GOT3 (cell line): Measurements from ENCODE around the gene KDM7A.

Experiments used
- DNase-seq: peaks from one replicate; lab custom pipeline; 2025; ENCODE audit warnings: mixed read lengths; lab: John Stamatoyannopoulos, UW

The KDM7A gene

GRCh38 chr7:140055833-140056232 is 121.0 kb downstream of the KDM7A start:
- DNase-seq: no peak

GRCh38 chr7:140054751-140055150 is 122.0 kb downstream of the KDM7A start:
- DNase-seq: no peak

- DNase-seq: no peak
These were observed 122.8 kb downstream of the KDM7A start for GRCh38 chr7:140053812-140054539.

GRCh38 chr7:140051820-140052219 is 125.0 kb downstream of the KDM7A start:
- DNase-seq: no peak

- DNase-seq: no peak
These were observed 126.7 kb downstream of the KDM7A start for GRCh38 chr7:140050100-140050499.

GRCh38 chr7:140049339-140050024 is 127.3 kb downstream of the KDM7A start:
- no peak for DNase-seq

GRCh38 chr7:140048989-140049338 is 127.8 kb downstream of the KDM7A start:
- DNase-seq: no peak

- no peak for DNase-seq
These were observed 128.6 kb downstream of the KDM7A start for GRCh38 chr7:140048138-140048537.

- DNase-seq: no peak
These were observed 129.6 kb downstream of the KDM7A start for GRCh38 chr7:140047197-140047596.

GRCh38 chr7:140045697-140046096 is 131.1 kb downstream of the KDM7A start:
- no peak for DNase-seq

GRCh38 chr7:140044251-140044650 is 132.5 kb downstream of the KDM7A start:
- no peak for DNase-seq

- no peak for DNase-seq
These were observed 134.5 kb downstream of the KDM7A start for GRCh38 chr7:140042386-140042670.

- no peak for DNase-seq
These were observed 135.0 kb downstream of the KDM7A start for GRCh38 chr7:140041659-140042385.

GRCh38 chr7:140039896-140040295 is 136.9 kb downstream of the KDM7A start:
- DNase-seq: no peak

GRCh38 chr7:140039066-140039465 is 137.7 kb downstream of the KDM7A start:
- DNase-seq: no peak

GRCh38 chr7:140036224-140036962 is 140.4 kb downstream of the KDM7A start:
- DNase-seq: no peak

GRCh38 chr7:140035400-140036223 is 141.2 kb downstream of the KDM7A start:
- DNase-seq: no peak
